A549 (cell line): Measurements from ENCODE around the gene NPB. TPM values are rescaled to one million over a fixed set of nuclear protein-coding genes. Genes with fewer than 3 reads are reported as not detected.
A peak's percentile ranks its signal among the peaks of the same experiment; 100 is the strongest.

Source experiments
- ATAC-seq, 2 experiments: fragments of 200-7000 bp in 1 of 2; fragments of >200 bp in 1 of 2; cut with Nextera tagmentation in 1 of 2; cut with Tn5 transposase in 1 of 2; 3 replicates each; pipeline versions ENCODE4 v1.8.0 to v1.9.1; 2018 to 2020; ENCODE audit warnings: mild to moderate bottlenecking in 1 of 2, moderate library complexity in 1 of 2
- CTCF ChIA-PET: fragments of 300-600 bp; sonication (Branson Sonifier 250); formaldehyde crosslinking; extraction: SDS; loops from one replicate; lab custom pipeline; 2021; ENCODE audit warnings: antibody characterized with exemption, inconsistent platforms; lab: Yijun Ruan, JAX
- POLR2A ChIA-PET: fragments of 350-600 bp; formaldehyde crosslinking; extraction: SDS; loops from one replicate; lab custom pipeline; 2021; ENCODE audit warnings: antibody characterized with exemption, inconsistent platforms; lab: Yijun Ruan, JAX
- DNase-seq, 2 experiments: peaks; one replicate each; pipeline versions ENCODE4 v3.0.0 to v3.0.0-alpha.2; 2011 to 2016; ENCODE audit warnings: low read depth in 1 of 2, low spot score in 1 of 2
- FAIRE-seq: peaks from 2 replicates; lab custom pipeline; 2011; peaks lifted over from hg19 to GRCh38; lab: Jason Lieb, UNC
- H3K27ac ChIP-seq, 2 experiments: fragments of >200 bp; sonication (Bioruptor Twin); formaldehyde crosslinking; 3 replicates each; pipeline ENCODE4 v1.5.1; 2016 to 2017
- H3K4me1 ChIP-seq: fragments of >200 bp; sonication (Bioruptor Twin); formaldehyde crosslinking; 3 replicates; pipeline ENCODE4 v1.6.1; 2016
- H3K4me2 ChIP-seq: fragments of >200 bp; sonication (Bioruptor Twin); formaldehyde crosslinking; 3 replicates; pipeline ENCODE4 v1.6.1; 2016
- H3K4me3 ChIP-seq: fragments of >200 bp; sonication (Bioruptor Twin); formaldehyde crosslinking; 3 replicates; pipeline ENCODE4 v1.5.1; 2016
- H3K9me3 ChIP-seq: fragments of >200 bp; sonication (Bioruptor Twin); formaldehyde crosslinking; 3 replicates; pipeline ENCODE4 v1.6.1; 2016
- BHLHE40 ChIP-seq: IDR thresholded peaks from 2 replicates; pipeline ENCODE4 v1.6.1; 2012; ENCODE audit warnings: low read depth, low read length, inconsistent platforms
- CEBPB ChIP-seq, 2 experiments: fragments of >200 bp in 1 of 2; sonication (Bioruptor Twin) in 1 of 2; formaldehyde crosslinking in 1 of 2; IDR thresholded peaks; 2 replicates each; pipeline ENCODE4 v1.6.1; 2012 to 2016
- CHD2 ChIP-seq: fragments of 150-350 bp; IDR thresholded peaks from 2 replicates; pipeline ENCODE4 v1.6.1; 2014; ENCODE audit warnings: low read length; ENCODE audit not compliant: partially characterized antibody
- CTCF ChIP-seq: fragments of >200 bp; sonication (Bioruptor Twin); formaldehyde crosslinking; IDR thresholded peaks from 3 replicates; pipeline ENCODE4 v1.5.1; 2016
- E2F6 ChIP-seq: IDR thresholded peaks from 2 replicates; pipeline ENCODE4 v1.6.1; 2012; ENCODE audit warnings: low read depth, borderline replicate concordance
- EHF ChIP-seq: fragments of 250-450 bp; sonication (Bioruptor Pico); IDR thresholded peaks from 2 replicates; pipeline ENCODE4 v1.5.0; 2020; ENCODE audit warnings: mild to moderate bottlenecking
- EP300 ChIP-seq, 2 experiments: fragments of >200 bp; sonication (Bioruptor Twin); formaldehyde crosslinking; IDR thresholded peaks; 2 replicates in 1 of 2; 3 replicates in 1 of 2; pipeline ENCODE4 v1.6.1; 2016 to 2017
- GATA3 ChIP-seq: IDR thresholded peaks from 2 replicates; pipeline ENCODE4 v1.6.1; 2012; ENCODE audit warnings: borderline replicate concordance
- HOXB5 ChIP-seq: fragments of 250-450 bp; sonication (Bioruptor Pico); IDR thresholded peaks from 2 replicates; pipeline ENCODE4 v1.5.0; 2020; ENCODE audit warnings: mild to moderate bottlenecking, moderate library complexity
- MAX ChIP-seq: IDR thresholded peaks from 2 replicates; pipeline ENCODE4 v1.6.1; 2012
- MAZ ChIP-seq: fragments of 150-350 bp; IDR thresholded peaks from 2 replicates; pipeline ENCODE4 v1.6.1; 2014; ENCODE audit warnings: antibody characterized with exemption, low read depth, low read length, borderline replicate concordance
- MYC ChIP-seq: IDR thresholded peaks from 2 replicates; pipeline ENCODE4 v1.6.1; 2012; ENCODE audit warnings: mild to moderate bottlenecking, inconsistent platforms, low read length, improper control_type of control experiment, borderline replicate concordance
- NFE2L2 ChIP-seq: fragments of 150-350 bp; conservative IDR thresholded peaks from 2 replicates; pipeline ENCODE4 v1.6.1; 2014; ENCODE audit warnings: low read length
- PBX3 ChIP-seq: IDR thresholded peaks from 2 replicates; pipeline ENCODE4 v1.6.1; 2012
- PHF8 ChIP-seq: fragments of 200-600 bp; sonication (generic); IDR thresholded peaks from 2 replicates; pipeline ENCODE4 v1.6.1; 2016; ENCODE audit warnings: low read depth, mild to moderate bottlenecking, antibody characterized with exemption, moderate library complexity, borderline replicate concordance
- POLR2A ChIP-seq: IDR thresholded peaks from 2 replicates; pipeline ENCODE4 v1.6.1; 2012; ENCODE audit warnings: mild to moderate bottlenecking, low read length
- RCOR1 ChIP-seq: fragments of 150-350 bp; IDR thresholded peaks from 2 replicates; pipeline ENCODE4 v1.6.1; 2014; ENCODE audit warnings: antibody characterized with exemption, low read length, low read depth
- REST ChIP-seq: fragments of 200-600 bp; sonication (generic); IDR thresholded peaks from 2 replicates; pipeline ENCODE4 v1.6.1; 2016; ENCODE audit warnings: antibody characterized with exemption, mild to moderate bottlenecking, moderate library complexity
- USF2 ChIP-seq: fragments of 450-650 bp; IDR thresholded peaks from 2 replicates; pipeline ENCODE4 v1.6.1; 2014; ENCODE audit warnings: antibody characterized with exemption
- ZC3H11A ChIP-seq: fragments of 450-650 bp; IDR thresholded peaks from 2 replicates; pipeline ENCODE4 v1.6.1; 2014; ENCODE audit warnings: antibody characterized with exemption, mild to moderate bottlenecking
- whole genome bisulfite sequencing: methylation state at CpG from one replicate; pipeline ENCODE4 v1.1.6; 2017; ENCODE audit errors: missing lambda C conversion rate; 5-methylcytosine and 5-hydroxymethylcytosine counted together
- polyA plus RNA-seq, 4 experiments: library from polyadenylated mRNA; depleted of rRNA in 3 of 4; stranded (reverse); fragments of >200 nt; fragmentation: RNase III in 1 of 4; extraction: RNeasy Plus Mini Kit Qiagen cat#74134 plus additional on column Dnase treatment in 1 of 4; gene quantifications; 2 replicates in 3 of 4; 3 replicates in 1 of 4; pipeline ENCODE4 v1.2.3, GENCODE V29; 2011 to 2017

The NPB gene
- polyA plus RNA-seq, 2 of the 4 experiments (the other 2 are of a cell fraction) = 0.41 to 0.45 TPM

- FAIRE-seq (no peak), DNase-seq (no peak), ATAC-seq (no peak)
- Histone ChIP-seq H3K4me1 (peaks cover 34% of the 10 kb centered on the region), H3K4me2 (peak overlapping the region; percentile 63), H3K9me3 (no peaks in the 10 kb centered on the region), H3K27ac (peak overlapping the region; percentile 75 to 88), H3K4me3 (no peak overlapping the region)
- no peak for TF ChIP-seq REST
- no peak for TF ChIP-seq MYC
- TF ChIP-seq PHF8 = no peak
- TF ChIP-seq E2F6 = no peak
- TF ChIP-seq CEBPB (IDR thresholded peaks at IDR 0.05) = no peak
- TF ChIP-seq RCOR1 = no peak
- no peak for TF ChIP-seq BHLHE40
- TF ChIP-seq PBX3 = no peak
- TF ChIP-seq EHF (CRISPR knock-in tag) = no peak
- TF ChIP-seq USF2 = no peak
- TF ChIP-seq CHD2 = no peak
- TF ChIP-seq CTCF = no peak
- no peak for TF ChIP-seq EP300 (IDR thresholded peaks at IDR 0.05)
- TF ChIP-seq ZC3H11A = no peak
- TF ChIP-seq HOXB5 (CRISPR knock-in tag) = no peak
- no peak for TF ChIP-seq POLR2A
- TF ChIP-seq MAZ = no peak
- no peak for TF ChIP-seq MAX
- TF ChIP-seq NFE2L2 = no peak
- no peak for TF ChIP-seq GATA3
- WGBS = 91% methylated on average over 22 of the region's 22 CpGs
- CTCF ChIA-PET = interaction anchor here (0.7 to 3.2 kb wide), 4 partner anchors 10 to 30 kb away, joined by 3 to 19 read pairs (median 4); no protein-coding TSS in a partner anchor
- POLR2A ChIA-PET = no interaction called here
Measured at GRCh38 chr17:81899514-81900166, 2.4 kb upstream of the NPB start.
